Mammary epithelial cell (primary cell): ENCODE measurements around the gene CNTNAP2.

Source experiments
- CTCF ChIP-seq, 2 donors: IDR thresholded peaks in 1 of 2; conservative IDR thresholded peaks in 1 of 2; 2 replicates each; pipeline ENCODE4 v1.5.1; 2011 to 2012; ENCODE audit warnings: inconsistent platforms in 2 of 2, low read length in 2 of 2, mild to moderate bottlenecking in 2 of 2, control low read depth in 1 of 2, low read depth in 1 of 2; ENCODE audit not compliant: insufficient read depth in 1 of 2; ENCODE audit errors: extremely low read depth in 1 of 2
- EZH2 ChIP-seq: IDR thresholded peaks from 2 replicates; pipeline ENCODE4 v1.6.1; 2012; ENCODE audit warnings: low read length, inconsistent platforms, borderline replicate concordance

GRCh38 chr7:146787266-146787665, 670.7 kb downstream of the CNTNAP2 start:
- TF ChIP-seq EZH2 (no peak), CTCF (conservative IDR thresholded peaks at IDR 0.05 in 1 of 2, IDR thresholded peaks at IDR 0.05 in 1 of 2; ENCODE audit: extremely low read depth in 1 of 2, insufficient read depth in 1 of 2, low read depth in 1 of 2, low read length in 2 of 2) (no peak)
